AG09309 (cell line): Measurements from ENCODE around the gene AGTPBP1.

Experiments
- DNase-seq: peaks from one replicate; pipeline ENCODE4 v3.0.0-alpha.2; 2010; ENCODE audit warnings: low read depth
- H3K4me3 ChIP-seq: 2 replicates; pipeline ENCODE4 v1.5.1; 2011; ENCODE audit warnings: mild to moderate bottlenecking, low read depth, low read length, moderate library complexity; ENCODE audit not compliant: control insufficient read depth
- TF ChIP-seq, protein P1 (sequence below): IDR thresholded peaks from 2 replicates; pipeline ENCODE4 v1.5.1; 2011; ENCODE audit warnings: mild to moderate bottlenecking, low read depth, low read length, inconsistent platforms; ENCODE audit not compliant: insufficient read depth, control insufficient read depth; ENCODE audit errors: missing control alignments

The AGTPBP1 gene

DNA sequence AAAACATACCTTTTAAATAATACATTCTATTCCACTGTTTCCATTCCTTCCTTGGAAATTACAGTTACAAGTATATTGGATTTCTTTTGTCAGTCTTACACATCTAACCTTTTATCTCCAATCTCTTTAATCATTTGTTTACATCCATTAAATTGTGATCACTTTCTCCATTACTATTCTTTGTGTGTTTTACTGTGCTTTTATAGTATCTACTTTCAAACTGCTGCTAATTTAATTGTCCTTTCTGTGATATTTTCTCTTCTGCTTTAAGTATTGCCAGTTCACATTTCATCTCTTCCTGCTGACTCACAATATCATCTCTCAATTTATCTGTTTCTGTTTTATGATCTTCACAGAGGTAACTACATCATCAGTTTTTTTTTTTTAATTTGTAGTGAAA lies 39.6 kb downstream of the AGTPBP1 start:
- no peak for DNase-seq
- TF ChIP-seq, protein P1, sequence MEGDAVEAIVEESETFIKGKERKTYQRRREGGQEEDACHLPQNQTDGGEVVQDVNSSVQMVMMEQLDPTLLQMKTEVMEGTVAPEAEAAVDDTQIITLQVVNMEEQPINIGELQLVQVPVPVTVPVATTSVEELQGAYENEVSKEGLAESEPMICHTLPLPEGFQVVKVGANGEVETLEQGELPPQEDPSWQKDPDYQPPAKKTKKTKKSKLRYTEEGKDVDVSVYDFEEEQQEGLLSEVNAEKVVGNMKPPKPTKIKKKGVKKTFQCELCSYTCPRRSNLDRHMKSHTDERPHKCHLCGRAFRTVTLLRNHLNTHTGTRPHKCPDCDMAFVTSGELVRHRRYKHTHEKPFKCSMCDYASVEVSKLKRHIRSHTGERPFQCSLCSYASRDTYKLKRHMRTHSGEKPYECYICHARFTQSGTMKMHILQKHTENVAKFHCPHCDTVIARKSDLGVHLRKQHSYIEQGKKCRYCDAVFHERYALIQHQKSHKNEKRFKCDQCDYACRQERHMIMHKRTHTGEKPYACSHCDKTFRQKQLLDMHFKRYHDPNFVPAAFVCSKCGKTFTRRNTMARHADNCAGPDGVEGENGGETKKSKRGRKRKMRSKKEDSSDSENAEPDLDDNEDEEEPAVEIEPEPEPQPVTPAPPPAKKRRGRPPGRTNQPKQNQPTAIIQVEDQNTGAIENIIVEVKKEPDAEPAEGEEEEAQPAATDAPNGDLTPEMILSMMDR = no peak

DNA sequence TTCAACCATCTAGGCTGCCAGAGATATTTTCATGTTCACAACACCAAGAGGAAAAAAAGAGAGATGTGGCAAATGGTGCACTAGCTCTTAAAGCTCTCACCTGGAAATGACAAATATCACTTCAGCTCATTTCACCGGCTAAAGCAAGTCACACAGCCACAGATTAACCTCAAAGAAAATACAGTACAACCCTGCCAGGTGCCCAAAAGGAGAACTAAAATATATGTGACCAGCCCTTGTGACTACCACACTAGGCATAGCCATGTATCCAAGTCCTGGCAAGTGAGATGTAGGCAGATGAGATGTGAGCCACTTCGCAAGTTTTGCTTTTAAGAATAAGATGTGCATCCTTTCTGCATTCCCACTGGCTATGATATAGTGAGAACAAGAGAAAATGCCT lies 41.4 kb downstream of the AGTPBP1 start:
- TF ChIP-seq, protein P1 = no peak
- no peak for DNase-seq
- H3K4me3 ChIP-seq = no peak overlapping the region

More for the DNA sequence above, 39.6 kb downstream of the AGTPBP1 start:
- no peak overlapping the region for H3K4me3 ChIP-seq

DNA sequence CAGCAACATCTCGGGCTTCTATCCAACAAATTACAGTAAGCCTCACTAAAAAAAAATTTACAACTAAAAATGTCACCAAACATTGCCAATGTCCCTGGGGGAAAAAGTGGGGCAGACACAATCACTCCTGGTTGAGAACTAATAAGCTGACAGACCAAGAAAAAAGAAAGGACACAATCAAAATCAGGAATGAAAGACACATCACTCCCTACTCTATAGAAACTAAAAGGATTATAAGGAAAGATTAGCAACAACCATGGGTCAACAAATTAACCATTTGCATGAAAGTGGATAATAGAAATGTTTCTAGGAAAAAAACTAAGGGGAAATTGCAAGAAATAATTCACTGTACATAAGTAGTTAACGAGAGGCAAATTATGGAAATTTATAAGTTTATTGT lies 53.4 kb downstream of the AGTPBP1 start:
- no peak overlapping the region for H3K4me3 ChIP-seq
- DNase-seq = no peak
- TF ChIP-seq, protein P1 = no peak

DNA sequence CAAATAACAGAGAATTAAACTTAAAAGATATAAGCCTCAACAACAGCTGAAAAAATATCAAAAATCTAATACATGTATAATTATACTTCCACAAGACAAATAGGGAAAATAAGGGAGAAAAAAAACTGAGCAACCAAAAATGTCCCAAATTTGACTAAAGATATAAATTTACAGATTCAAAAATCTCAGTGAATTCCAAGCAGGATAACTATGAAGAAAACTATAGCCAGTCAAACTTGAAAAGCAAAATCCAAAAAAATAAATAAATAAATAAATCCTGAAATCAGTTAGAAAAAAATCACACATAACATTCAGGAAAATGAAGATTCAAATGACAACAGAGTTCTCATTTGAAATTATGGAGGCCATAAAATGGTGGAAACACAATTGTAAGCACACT lies 56.7 kb downstream of the AGTPBP1 start:
- no peak for DNase-seq
- H3K4me3 ChIP-seq = no peak overlapping the region
- TF ChIP-seq, protein P1 = no peak

DNA sequence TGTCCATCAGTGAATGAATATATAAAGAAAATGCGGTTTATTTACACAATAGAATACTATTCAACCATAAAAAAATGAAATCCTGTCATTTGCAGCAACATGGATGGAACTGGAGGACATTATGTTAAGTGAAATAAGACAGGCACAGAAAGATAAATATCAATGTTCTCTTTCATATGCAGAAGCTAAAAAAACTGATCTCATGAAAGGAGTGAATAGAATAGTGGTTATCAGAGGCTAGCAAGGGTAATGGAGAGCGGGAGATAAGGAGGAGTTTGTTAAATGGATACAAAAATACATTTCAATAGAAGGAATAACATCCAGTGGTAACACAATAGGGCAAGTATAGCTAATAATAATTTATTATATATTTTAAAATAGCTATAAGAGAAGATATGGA lies 65.0 kb downstream of the AGTPBP1 start:
- no peak overlapping the region for H3K4me3 ChIP-seq
- DNase-seq = no peak
- TF ChIP-seq, protein P1 = no peak

DNA sequence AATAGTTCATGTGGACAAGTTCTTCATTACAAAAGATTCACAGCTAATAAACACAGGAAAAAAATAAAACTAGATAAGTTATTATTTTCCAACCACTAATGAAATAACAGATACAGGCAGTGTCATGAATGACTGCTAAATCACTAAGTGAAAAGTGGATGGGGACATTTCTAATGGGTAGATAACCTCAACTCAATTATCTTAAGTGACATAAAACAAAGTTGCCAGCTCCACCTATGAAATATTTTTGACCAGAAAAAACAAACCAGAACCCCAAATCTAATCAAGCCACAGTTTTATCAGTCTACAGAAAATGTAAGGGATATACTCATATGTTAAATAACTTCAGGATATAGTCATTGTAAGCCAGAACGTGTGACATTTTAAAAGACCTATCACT lies 74.4 kb downstream of the AGTPBP1 start:
- DNase-seq = no peak
- TF ChIP-seq, protein P1 = no peak
- no peak overlapping the region for H3K4me3 ChIP-seq

DNA sequence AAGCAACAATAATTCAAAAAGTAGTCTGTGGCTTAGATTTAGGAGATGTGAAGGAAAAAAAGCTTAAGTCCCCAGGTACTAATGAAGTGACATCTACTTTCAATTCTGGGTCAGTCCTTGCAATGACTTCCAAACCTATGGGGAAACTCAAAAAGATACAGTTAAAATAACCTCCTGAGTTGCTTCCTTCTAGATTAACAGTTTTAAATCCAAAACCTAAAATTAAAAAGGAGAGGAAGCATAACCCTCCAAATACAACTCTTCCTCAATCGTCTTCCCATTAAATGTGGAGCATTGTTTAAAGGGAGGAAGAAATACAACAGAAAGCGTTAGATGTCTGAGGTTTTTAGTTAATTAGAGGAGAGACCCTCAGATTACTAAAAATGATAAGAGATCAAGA lies 75.7 kb downstream of the AGTPBP1 start:
- TF ChIP-seq, protein P1 = no peak
- no peak overlapping the region for H3K4me3 ChIP-seq
- no peak for DNase-seq
